GM19395 (cell line): ENCODE results near the gene DIRAS1.

Experiments used
- ATAC-seq: cut with Tn5 transposase; IDR thresholded peaks from one replicate; pipeline ENCODE4 v1.9.1; 2021; ENCODE audit warnings: mild to moderate bottlenecking, moderate library complexity; ENCODE audit not compliant: unreplicated experiment

The DIRAS1 gene

GRCh38 chr19:2755811-2756210 lies 34.6 kb upstream of the DIRAS1 start:
- no peak for ATAC-seq

- no peak for ATAC-seq
These were observed 34.2 kb upstream of the DIRAS1 start for GRCh38 chr19:2755448-2755705.

GRCh38 chr19:2754659-2755447 lies 33.7 kb upstream of the DIRAS1 start:
- no peak for ATAC-seq

GRCh38 chr19:2751438-2751830 lies 30.3 kb upstream of the DIRAS1 start:
- ATAC-seq = no peak

- no peak for ATAC-seq
These were observed 29.8 kb upstream of the DIRAS1 start for GRCh38 chr19:2750808-2751437.

GRCh38 chr19:2747349-2747748 lies 26.2 kb upstream of the DIRAS1 start:
- ATAC-seq = no peak

- ATAC-seq = no peak
These were observed 22.9 kb upstream of the DIRAS1 start for GRCh38 chr19:2744113-2744512.

GRCh38 chr19:2743099-2743498 lies 21.9 kb upstream of the DIRAS1 start:
- ATAC-seq = no peak

GRCh38 chr19:2740314-2740656 lies 19.1 kb upstream of the DIRAS1 start:
- ATAC-seq = no peak

GRCh38 chr19:2739602-2740313 lies 18.6 kb upstream of the DIRAS1 start, which contains the start of gene SLC39A3:
Gene SLC39A3, minus strand, starts transcription at chr19:2740017. Its CDS starts 2,760 bp downstream, at chr19:2737257.
- peak; percentile 85 for ATAC-seq

- no peak for ATAC-seq
These were observed 15.5 kb upstream of the DIRAS1 start for GRCh38 chr19:2736550-2737190.

- ATAC-seq = no peak
These were observed 14.2 kb upstream of the DIRAS1 start for GRCh38 chr19:2735374-2735773.

GRCh38 chr19:2734589-2735288 lies 13.6 kb upstream of the DIRAS1 start:
- no peak for ATAC-seq

- ATAC-seq = no peak
These were observed 12.9 kb upstream of the DIRAS1 start for GRCh38 chr19:2733930-2734588.

- ATAC-seq = no peak
These were observed 11.7 kb upstream of the DIRAS1 start for GRCh38 chr19:2732883-2733282.

- no peak for ATAC-seq
These were observed 11.1 kb upstream of the DIRAS1 start for GRCh38 chr19:2732157-2732725.

GRCh38 chr19:2731181-2731995 lies 10.2 kb upstream of the DIRAS1 start:
- no peak for ATAC-seq

- no peak for ATAC-seq
These were observed 9.0 kb upstream of the DIRAS1 start for GRCh38 chr19:2729943-2730818.
